ENCODE measurements around the gene HINT1. TPM values are rescaled to one million over a fixed set of nuclear protein-coding genes. Genes with fewer than 3 reads are reported as not detected.
A peak's percentile ranks its signal among the peaks of the same experiment; 100 is the strongest.

Gene HINT1
- total and polyA plus RNA-seq, 9 of the 15 experiments (the other 6 are each of a cell fraction or from before 2014, with no cell fraction given) = 296 to 1,027 (median 500) TPM

DNA sequence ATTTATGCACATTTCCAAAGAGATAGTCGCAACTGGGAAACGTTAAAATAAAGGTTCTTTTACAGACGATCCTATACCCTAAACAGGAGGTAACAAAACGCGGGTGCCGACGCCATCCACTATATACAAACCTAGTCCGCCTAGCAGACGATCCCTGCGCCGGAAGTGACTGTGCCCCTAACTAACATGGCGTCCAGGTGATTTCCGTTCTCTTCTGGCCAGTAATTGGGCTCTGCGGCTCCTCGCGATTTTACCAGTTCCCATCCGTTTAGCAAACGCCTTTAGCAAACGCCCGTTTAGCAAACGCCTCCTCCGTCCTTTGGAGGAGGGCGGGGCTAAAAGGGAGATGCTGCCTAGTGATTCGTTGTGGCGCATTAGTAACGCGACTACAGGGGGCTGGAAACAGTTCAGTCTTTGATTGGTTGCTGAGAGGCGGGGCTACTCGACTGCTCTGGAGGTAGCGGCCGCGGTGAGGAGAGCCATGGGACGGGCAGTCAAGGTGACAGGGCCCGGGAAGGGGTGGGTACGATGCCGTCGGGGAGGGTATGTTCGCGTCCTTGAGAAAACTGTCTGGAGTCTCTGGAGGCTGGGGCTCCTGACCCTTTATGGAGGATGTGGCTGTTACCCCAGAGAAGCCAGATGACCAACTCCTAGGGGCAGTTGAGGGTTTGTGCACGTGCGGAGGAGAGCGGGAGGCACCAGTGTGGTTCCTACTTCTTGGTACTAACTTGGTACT is 5.7 kb upstream of the HINT1 start, which contains the start of gene LYRM7 (continued):
- TF ChIP-seq, protein P1, sequence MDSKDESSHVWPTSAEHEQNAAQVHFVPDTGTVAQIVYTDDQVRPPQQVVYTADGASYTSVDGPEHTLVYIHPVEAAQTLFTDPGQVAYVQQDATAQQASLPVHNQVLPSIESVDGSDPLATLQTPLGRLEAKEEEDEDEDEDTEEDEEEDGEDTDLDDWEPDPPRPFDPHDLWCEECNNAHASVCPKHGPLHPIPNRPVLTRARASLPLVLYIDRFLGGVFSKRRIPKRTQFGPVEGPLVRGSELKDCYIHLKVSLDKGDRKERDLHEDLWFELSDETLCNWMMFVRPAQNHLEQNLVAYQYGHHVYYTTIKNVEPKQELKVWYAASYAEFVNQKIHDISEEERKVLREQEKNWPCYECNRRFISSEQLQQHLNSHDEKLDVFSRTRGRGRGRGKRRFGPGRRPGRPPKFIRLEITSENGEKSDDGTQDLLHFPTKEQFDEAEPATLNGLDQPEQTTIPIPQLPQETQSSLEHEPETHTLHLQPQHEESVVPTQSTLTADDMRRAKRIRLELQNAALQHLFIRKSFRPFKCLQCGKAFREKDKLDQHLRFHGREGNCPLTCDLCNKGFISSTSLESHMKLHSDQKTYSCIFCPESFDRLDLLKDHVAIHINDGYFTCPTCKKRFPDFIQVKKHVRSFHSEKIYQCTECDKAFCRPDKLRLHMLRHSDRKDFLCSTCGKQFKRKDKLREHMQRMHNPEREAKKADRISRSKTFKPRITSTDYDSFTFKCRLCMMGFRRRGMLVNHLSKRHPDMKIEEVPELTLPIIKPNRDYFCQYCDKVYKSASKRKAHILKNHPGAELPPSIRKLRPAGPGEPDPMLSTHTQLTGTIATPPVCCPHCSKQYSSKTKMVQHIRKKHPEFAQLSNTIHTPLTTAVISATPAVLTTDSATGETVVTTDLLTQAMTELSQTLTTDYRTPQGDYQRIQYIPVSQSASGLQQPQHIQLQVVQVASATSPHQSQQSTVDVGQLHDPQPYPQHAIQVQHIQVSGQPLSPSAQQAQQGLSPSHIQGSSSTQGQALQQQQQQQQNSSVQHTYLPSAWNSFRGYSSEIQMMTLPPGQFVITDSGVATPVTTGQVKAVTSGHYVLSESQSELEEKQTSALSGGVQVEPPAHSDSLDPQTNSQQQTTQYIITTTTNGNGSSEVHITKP (IDR thresholded peaks at IDR 0.05; ENCODE audit: partially characterized antibody) = peak; percentile 77
- TF ChIP-seq ZNF143 (CRISPR knock-in tag; IDR thresholded peaks at IDR 0.05) (no peak), ZNF778 (CRISPR knock-in tag; IDR thresholded peaks at IDR 0.05) (no peak), RBM14 (IDR thresholded peaks at IDR 0.05; ENCODE audit: borderline replicate concordance, insufficient read depth, low read depth, low read length) (no peak), RNF2 (IDR thresholded peaks at IDR 0.05) (no peak), ZNF324 (CRISPR knock-in tag; IDR thresholded peaks at IDR 0.05) (no peak), ZNF717 (CRISPR knock-in tag; IDR thresholded peaks at IDR 0.05) (no peak), PHF20 (IDR thresholded peaks at IDR 0.05; ENCODE audit: partially characterized antibody) (no peak), ZNF431 (CRISPR knock-in tag; IDR thresholded peaks at IDR 0.05) (no peak), HDAC1 (IDR thresholded peaks at IDR 0.05) (peak in 1 of 2 experiments; percentile 92; a peak in 2 of 4 replicates), AFF4 (CRISPR knock-in tag; IDR thresholded peaks at IDR 0.05) (no peak), HMBOX1 (IDR thresholded peaks at IDR 0.05) (peak; percentile 62), ZNF77 (CRISPR knock-in tag; IDR thresholded peaks at IDR 0.05) (no peak)
- TF ChIP-seq, protein P2, sequence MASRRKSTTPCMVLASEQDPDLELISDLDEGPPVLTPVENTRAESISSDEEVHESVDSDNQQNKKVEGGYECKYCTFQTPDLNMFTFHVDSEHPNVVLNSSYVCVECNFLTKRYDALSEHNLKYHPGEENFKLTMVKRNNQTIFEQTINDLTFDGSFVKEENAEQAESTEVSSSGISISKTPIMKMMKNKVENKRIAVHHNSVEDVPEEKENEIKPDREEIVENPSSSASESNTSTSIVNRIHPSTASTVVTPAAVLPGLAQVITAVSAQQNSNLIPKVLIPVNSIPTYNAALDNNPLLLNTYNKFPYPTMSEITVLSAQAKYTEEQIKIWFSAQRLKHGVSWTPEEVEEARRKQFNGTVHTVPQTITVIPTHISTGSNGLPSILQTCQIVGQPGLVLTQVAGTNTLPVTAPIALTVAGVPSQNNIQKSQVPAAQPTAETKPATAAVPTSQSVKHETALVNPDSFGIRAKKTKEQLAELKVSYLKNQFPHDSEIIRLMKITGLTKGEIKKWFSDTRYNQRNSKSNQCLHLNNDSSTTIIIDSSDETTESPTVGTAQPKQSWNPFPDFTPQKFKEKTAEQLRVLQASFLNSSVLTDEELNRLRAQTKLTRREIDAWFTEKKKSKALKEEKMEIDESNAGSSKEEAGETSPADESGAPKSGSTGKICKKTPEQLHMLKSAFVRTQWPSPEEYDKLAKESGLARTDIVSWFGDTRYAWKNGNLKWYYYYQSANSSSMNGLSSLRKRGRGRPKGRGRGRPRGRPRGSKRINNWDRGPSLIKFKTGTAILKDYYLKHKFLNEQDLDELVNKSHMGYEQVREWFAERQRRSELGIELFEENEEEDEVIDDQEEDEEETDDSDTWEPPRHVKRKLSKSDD (conservative IDR thresholded peaks at IDR 0.05; ENCODE audit: low read length) = peak; percentile 71; the same call in 1 of the 2 replicates
- TF ChIP-seq, protein P3, sequence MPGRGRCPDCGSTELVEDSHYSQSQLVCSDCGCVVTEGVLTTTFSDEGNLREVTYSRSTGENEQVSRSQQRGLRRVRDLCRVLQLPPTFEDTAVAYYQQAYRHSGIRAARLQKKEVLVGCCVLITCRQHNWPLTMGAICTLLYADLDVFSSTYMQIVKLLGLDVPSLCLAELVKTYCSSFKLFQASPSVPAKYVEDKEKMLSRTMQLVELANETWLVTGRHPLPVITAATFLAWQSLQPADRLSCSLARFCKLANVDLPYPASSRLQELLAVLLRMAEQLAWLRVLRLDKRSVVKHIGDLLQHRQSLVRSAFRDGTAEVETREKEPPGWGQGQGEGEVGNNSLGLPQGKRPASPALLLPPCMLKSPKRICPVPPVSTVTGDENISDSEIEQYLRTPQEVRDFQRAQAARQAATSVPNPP (IDR thresholded peaks at IDR 0.05; ENCODE audit: borderline replicate concordance, insufficient read depth, insufficient read length) = no peak

Measured in K562 (cell line).